ENCODE measurements around the gene FUBP1.
"Not testable (repeated sequence)": the region's sequence is repeated elsewhere in the genome, so short reads cannot be mapped to it uniquely, and the experiment has no call there.

FUBP1 gene

GRCh38 chr1:77987919-77988318 is 9.0 kb upstream of the FUBP1 start:
- DNase-seq: no peak
- no peak for ATAC-seq

GRCh38 chr1:77986810-77987209 is 7.9 kb upstream of the FUBP1 start:
- ATAC-seq (peak; percentile 98), DNase-seq (peak; percentile 35)

- ATAC-seq: no peak
- DNase-seq: no peak
Observed at GRCh38 chr1:77984629-77985028, 5.8 kb upstream of the FUBP1 start.

GRCh38 chr1:77983997-77984355 is 5.1 kb upstream of the FUBP1 start:
- ATAC-seq: no peak

GRCh38 chr1:77983352-77983996 is 4.6 kb upstream of the FUBP1 start:
- DNase-seq, ATAC-seq: not testable (repeated sequence)

More at GRCh38 chr1:77983997-77984355, 5.1 kb upstream of the FUBP1 start:
- DNase-seq: no peak

GRCh38 chr1:77978293-77978968 is 441 bp downstream of the FUBP1 start:
- ATAC-seq: peak; percentile 78
- DNase-seq: peak; percentile 74

GRCh38 chr1:77977989-77978292 is 931 bp downstream of the FUBP1 start:
- ATAC-seq (no peak), DNase-seq (no peak)

- ATAC-seq: no peak
- no peak for DNase-seq
Observed at GRCh38 chr1:77976433-77977076, 2.3 kb downstream of the FUBP1 start.

GRCh38 chr1:77975907-77976306 is 3.0 kb downstream of the FUBP1 start:
- DNase-seq (no peak), ATAC-seq (no peak)

- ATAC-seq: no peak
- no peak for DNase-seq
Observed at GRCh38 chr1:77975386-77975785, 3.5 kb downstream of the FUBP1 start.

GRCh38 chr1:77972080-77972479 is 6.8 kb downstream of the FUBP1 start:
- DNase-seq (no peak), ATAC-seq (no peak)

- ATAC-seq (no peak), DNase-seq (no peak)
Observed at GRCh38 chr1:77970192-77970591, 8.7 kb downstream of the FUBP1 start.

GRCh38 chr1:77966291-77966690 is 12.6 kb downstream of the FUBP1 start:
- DNase-seq: no peak
- peak; percentile 43 for ATAC-seq

- DNase-seq: no peak
- ATAC-seq: peak; percentile 62
Observed at GRCh38 chr1:77961392-77961791, 17.5 kb downstream of the FUBP1 start.

GRCh38 chr1:77958850-77959249 is 20.0 kb downstream of the FUBP1 start:
- DNase-seq (no peak), ATAC-seq (no peak)

GRCh38 chr1:77958391-77958790 is 20.5 kb downstream of the FUBP1 start:
- ATAC-seq (no peak), DNase-seq (no peak)

GRCh38 chr1:77956464-77956863 is 22.4 kb downstream of the FUBP1 start:
- DNase-seq (no peak), ATAC-seq (no peak)

GRCh38 chr1:77955709-77956108 is 23.2 kb downstream of the FUBP1 start:
- ATAC-seq (no peak), DNase-seq (no peak)

GRCh38 chr1:77954521-77954920 is 24.4 kb downstream of the FUBP1 start:
- DNase-seq (no peak), ATAC-seq (no peak)

GRCh38 chr1:77953907-77954306 is 25.0 kb downstream of the FUBP1 start:
- DNase-seq (no peak), ATAC-seq (no peak)

- no peak for ATAC-seq
- DNase-seq: no peak
Observed at GRCh38 chr1:77951328-77951727, 27.5 kb downstream of the FUBP1 start.

GRCh38 chr1:77950873-77951272 is 28.0 kb downstream of the FUBP1 start:
- DNase-seq: no peak
- peak; percentile 53 for ATAC-seq

- DNase-seq: no peak
- ATAC-seq: no peak
Observed at GRCh38 chr1:77948841-77949424, 29.9 kb downstream of the FUBP1 start.

Data from stimulated activated naive CD8-positive, alpha-beta T cell treated with anti-CD3 and anti-CD28 coated beads, Interleukin-15, Interleukin-2, amounts not matched to agents 100 U/mL and 50 U/mL, for 24 hours (primary cell).